OCI-LY1 (cell line): ENCODE measurements around the gene RAPGEF2.

Experiments
- CTCF ChIP-seq: fragments of 200-600 bp; sonication (generic), shearing (Covaris generic); IDR thresholded peaks from 2 replicates; pipeline ENCODE4 v1.5.1; 2017; ENCODE audit warnings: mild to moderate bottlenecking, antibody characterized with exemption, low read length, moderate library complexity, mixed read lengths
- EZH2 ChIP-seq: fragments of 200-600 bp; sonication (generic), shearing (Covaris generic); IDR thresholded peaks from 2 replicates; pipeline ENCODE4 v1.8.0; 2017; ENCODE audit warnings: borderline replicate concordance, mixed run types, mild to moderate bottlenecking, antibody characterized with exemption, low read length, moderate library complexity, mixed read lengths

- TF ChIP-seq CTCF (no peak), EZH2 (no peak)
Observed at GRCh38 chr4:159210975-159211374, 108.1 kb downstream of the RAPGEF2 start.
